ENCODE data around the gene NEURL1. TPM values are rescaled to one million over a fixed set of nuclear protein-coding genes. Genes with fewer than 3 reads are reported as not detected.
A peak's percentile ranks its signal among the peaks of the same experiment; 100 is the strongest.

Gene NEURL1
- total RNA-seq, 2 experiments from 2014 or later: 1.1 to 1.6 TPM

GRCh38 chr10:103548581-103549348, 55.3 kb downstream of the NEURL1 start:
- peaks cover 8% of the 10 kb centered on the region for H3K27me3 Mint-ChIP-seq
- H3K9me3 Mint-ChIP-seq: no peaks in the 10 kb centered on the region
- H3K27ac Mint-ChIP-seq: no peak overlapping the region
- no peak overlapping the region for H3K4me3 Mint-ChIP-seq
- no peak for DNase-seq
- ChIA-PET CTCF (interaction anchor here (0.6 to 1.6 kb wide), 3 partner anchors 16 to 215 kb away, joined by 3 to 5 read pairs (median 3); no protein-coding TSS in a partner anchor), POLR2A (no interaction called here)
- H3K36me3 Mint-ChIP-seq (ENCODE audit: low read depth): no peaks in the 10 kb centered on the region
- no peaks in the 10 kb centered on the region for H3K4me1 Mint-ChIP-seq

- Mint-ChIP-seq H3K4me3 (no peak overlapping the region), H3K27me3 (peaks cover 14% of the 10 kb centered on the region), H3K4me1 (peaks cover 5% of the 10 kb centered on the region), H3K9me3 (no peaks in the 10 kb centered on the region), H3K27ac (no peak overlapping the region), H3K36me3 (ENCODE audit: low read depth) (no peaks in the 10 kb centered on the region)
- no peak for DNase-seq
- POLR2A ChIA-PET: no interaction called here
- CTCF ChIA-PET: interaction anchor here (1.5 to 1.6 kb wide), 2 partner anchors 15 to 34 kb away, joined by 3 to 5 read pairs; no protein-coding TSS in a partner anchor
Measured at GRCh38 chr10:103549349-103549685, 55.8 kb downstream of the NEURL1 start.

- peaks cover 20% of the 10 kb centered on the region for H3K27me3 Mint-ChIP-seq
- peaks cover 11% of the 10 kb centered on the region for H3K4me1 Mint-ChIP-seq
- H3K9me3 Mint-ChIP-seq: no peaks in the 10 kb centered on the region
- H3K4me3 Mint-ChIP-seq: no peak overlapping the region
- POLR2A ChIA-PET: no interaction called here
- DNase-seq: no peak
- CTCF ChIA-PET: interaction anchor here (1.0 to 1.6 kb wide), 3 partner anchors 13 to 34 kb away, joined by 3 to 5 read pairs (median 3); no protein-coding TSS in a partner anchor
- H3K27ac Mint-ChIP-seq: no peak overlapping the region
- H3K36me3 Mint-ChIP-seq (ENCODE audit: low read depth): no peaks in the 10 kb centered on the region
Measured at GRCh38 chr10:103550229-103550628, 56.7 kb downstream of the NEURL1 start.

- Mint-ChIP-seq H3K27me3 (peaks cover 30% of the 10 kb centered on the region), H3K9me3 (no peaks in the 10 kb centered on the region), H3K4me3 (no peak overlapping the region), H3K4me1 (peaks cover 11% of the 10 kb centered on the region), H3K36me3 (ENCODE audit: low read depth) (no peaks in the 10 kb centered on the region), H3K27ac (no peak overlapping the region)
- POLR2A ChIA-PET: no interaction called here
- no peak for DNase-seq
- CTCF ChIA-PET: interaction anchor here (0.9 to 1.8 kb wide), 2 partner anchors 12 to 134 kb away, joined by 3 to 10 read pairs; no protein-coding TSS in a partner anchor
Measured at GRCh38 chr10:103551619-103552602, 58.4 kb downstream of the NEURL1 start.

GRCh38 chr10:103552856-103553742, 59.6 kb downstream of the NEURL1 start:
- POLR2A ChIA-PET: no interaction called here
- Mint-ChIP-seq H3K27ac (no peak overlapping the region), H3K4me3 (no peak overlapping the region), H3K4me1 (peaks cover 11% of the 10 kb centered on the region), H3K36me3 (ENCODE audit: low read depth) (no peaks in the 10 kb centered on the region), H3K9me3 (no peaks in the 10 kb centered on the region), H3K27me3 (peaks cover 35% of the 10 kb centered on the region)
- CTCF ChIA-PET: interaction anchor here (0.8 to 1.2 kb wide), 3 partner anchors 12 to 133 kb away, joined by 3 to 6 read pairs (median 4); no protein-coding TSS in a partner anchor
- DNase-seq: no peak

GRCh38 chr10:103553743-103554487, 60.4 kb downstream of the NEURL1 start:
- no peaks in the 10 kb centered on the region for H3K9me3 Mint-ChIP-seq
- no peaks in the 10 kb centered on the region for H3K36me3 Mint-ChIP-seq (ENCODE audit: low read depth)
- peaks cover 38% of the 10 kb centered on the region for H3K27me3 Mint-ChIP-seq
- ChIA-PET POLR2A (no interaction called here), CTCF (interaction anchor here (0.8 to 1.2 kb wide), 2 partner anchors 11 to 41 kb away, joined by 4 to 6 read pairs; no protein-coding TSS in a partner anchor)
- H3K27ac Mint-ChIP-seq: no peak overlapping the region
- peaks cover 11% of the 10 kb centered on the region for H3K4me1 Mint-ChIP-seq
- no peak overlapping the region for H3K4me3 Mint-ChIP-seq
- no peak for DNase-seq

- H3K27me3 Mint-ChIP-seq: peaks cover 34% of the 10 kb centered on the region
- DNase-seq: peak; percentile 11
- no peaks in the 10 kb centered on the region for H3K9me3 Mint-ChIP-seq
- POLR2A ChIA-PET: no interaction called here
- peak overlapping the region; percentile 61 for H3K4me3 Mint-ChIP-seq
- peaks cover 11% of the 10 kb centered on the region for H3K4me1 Mint-ChIP-seq
- no peaks in the 10 kb centered on the region for H3K36me3 Mint-ChIP-seq (ENCODE audit: low read depth)
- CTCF ChIA-PET: interaction anchor here (1.2 kb wide), 1 partner anchor 10 kb away, joined by 6 read pairs; no protein-coding TSS in a partner anchor
- no peak overlapping the region for H3K27ac Mint-ChIP-seq
Measured at GRCh38 chr10:103554488-103555324, 61.2 kb downstream of the NEURL1 start.

GRCh38 chr10:103555325-103555649, 61.8 kb downstream of the NEURL1 start:
- H3K4me1 Mint-ChIP-seq: peaks cover 11% of the 10 kb centered on the region
- H3K36me3 Mint-ChIP-seq (ENCODE audit: low read depth): no peaks in the 10 kb centered on the region
- H3K4me3 Mint-ChIP-seq: no peak overlapping the region
- no peak overlapping the region for H3K27ac Mint-ChIP-seq
- ChIA-PET POLR2A (no interaction called here), CTCF (interaction anchor here (1.0 kb wide), 1 partner anchor 9 kb away, joined by 3 read pairs; no protein-coding TSS in a partner anchor)
- DNase-seq: no peak
- H3K27me3 Mint-ChIP-seq: peaks cover 31% of the 10 kb centered on the region
- H3K9me3 Mint-ChIP-seq: no peaks in the 10 kb centered on the region

- H3K27me3 Mint-ChIP-seq: peaks cover 31% of the 10 kb centered on the region
- H3K4me3 Mint-ChIP-seq: no peak overlapping the region
Measured at GRCh38 chr10:103555712-103556111, 62.2 kb downstream of the NEURL1 start.

GRCh38 chr10:103556383-103557007, 63.0 kb downstream of the NEURL1 start:
- DNase-seq: no peak
- Mint-ChIP-seq H3K4me3 (no peak overlapping the region), H3K9me3 (no peaks in the 10 kb centered on the region), H3K27ac (no peak overlapping the region), H3K27me3 (peaks cover 31% of the 10 kb centered on the region), H3K4me1 (peaks cover 11% of the 10 kb centered on the region), H3K36me3 (ENCODE audit: low read depth) (no peaks in the 10 kb centered on the region)
- ChIA-PET POLR2A (no interaction called here), CTCF (interaction anchor here (1.0 kb wide), 1 partner anchor 8 kb away, joined by 3 read pairs; no protein-coding TSS in a partner anchor)

More at GRCh38 chr10:103555712-103556111, 62.2 kb downstream of the NEURL1 start:
- H3K27ac Mint-ChIP-seq: no peak overlapping the region
- H3K36me3 Mint-ChIP-seq (ENCODE audit: low read depth): no peaks in the 10 kb centered on the region
- H3K4me1 Mint-ChIP-seq: peaks cover 11% of the 10 kb centered on the region
- ChIA-PET POLR2A (no interaction called here), CTCF (interaction anchor here (1.0 kb wide), 1 partner anchor 8 kb away, joined by 3 read pairs; no protein-coding TSS in a partner anchor)
- no peak for DNase-seq
- H3K9me3 Mint-ChIP-seq: no peaks in the 10 kb centered on the region

Measured in activated CD4-positive, alpha-beta T cell treated with anti-CD3 and anti-CD28 coated beads, Interleukin-2, amount 10 ng/mL, durations not matched to agents 7 days and 5 days (primary cell).